WTC11 (cell line): ENCODE data around the gene TEX261. TPM values are rescaled to one million over a fixed set of nuclear protein-coding genes. Genes with fewer than 3 reads are reported as not detected.

Experiments
- ATAC-seq: fragments of 200-7000 bp; cut with Tn5 transposase; 2 replicates; pipeline ENCODE4 v1.10.0; 2021; ENCODE audit warnings: mild to moderate bottlenecking, moderate library complexity
- CTCF ChIA-PET: fragments of 300-600 bp; sonication (Branson Sonifier 250); formaldehyde crosslinking; loops from one replicate; lab custom pipeline; 2021; ENCODE audit warnings: antibody characterized with exemption; lab: Charles Lee
- POLR2A ChIA-PET: fragments of 350-600 bp; sonication (Branson Sonifier 250); formaldehyde crosslinking; loops from one replicate; lab custom pipeline; 2021; ENCODE audit warnings: antibody characterized with exemption; lab: Charles Lee
- DNase-seq: peaks from one replicate; pipeline ENCODE4 v3.0.0; 2021; ENCODE audit warnings: low spot score
- H3K27ac Mint-ChIP-seq: 2 replicates; pipeline ENCODE4 v1.8.0; 2021; ENCODE audit warnings: mixed read lengths
- H3K27me3 Mint-ChIP-seq: 2 replicates; pipeline ENCODE4 v1.8.0; 2021; ENCODE audit warnings: low read depth, mild to moderate bottlenecking, moderate library complexity, mixed read lengths
- H3K36me3 Mint-ChIP-seq: 2 replicates; pipeline ENCODE4 v1.8.0; 2021; ENCODE audit warnings: mixed read lengths
- H3K4me1 Mint-ChIP-seq: 2 replicates; pipeline ENCODE4 v1.8.0; 2022; ENCODE audit warnings: mixed read lengths
- H3K4me3 Mint-ChIP-seq: 2 replicates; pipeline ENCODE4 v1.8.0; 2021; ENCODE audit warnings: mild to moderate bottlenecking, moderate library complexity, mixed read lengths
- H3K9me3 Mint-ChIP-seq: 2 replicates; pipeline ENCODE4 v1.8.0; 2021; ENCODE audit warnings: mixed read lengths
- ATF1 ChIP-seq: sonication (generic); formaldehyde crosslinking; IDR thresholded peaks from 2 replicates; pipeline ENCODE4 v1.8.1; 2023; ENCODE audit warnings: mild to moderate bottlenecking, moderate library complexity, missing genetic modification reagents
- GABPB1 ChIP-seq: sonication (generic); formaldehyde crosslinking; IDR thresholded peaks from 2 replicates; pipeline ENCODE4 v1.8.1; 2023; ENCODE audit warnings: mild to moderate bottlenecking, missing genetic modification reagents
- GTF2I ChIP-seq: fragments of 250-450 bp; sonication (Bioruptor Pico); conservative IDR thresholded peaks from 2 replicates; pipeline ENCODE4 v1.4.0; 2021; ENCODE audit warnings: mild to moderate bottlenecking
- IRF2 ChIP-seq: sonication (generic); formaldehyde crosslinking; IDR thresholded peaks from 2 replicates; pipeline ENCODE4 v1.8.0; 2022; ENCODE audit warnings: low read depth, missing genetic modification reagents, borderline replicate concordance
- MXD4 ChIP-seq: fragments of 250-450 bp; sonication (Bioruptor Pico); IDR thresholded peaks from 2 replicates; pipeline ENCODE4 v1.8.0; 2021; ENCODE audit warnings: mild to moderate bottlenecking, moderate library complexity, borderline replicate concordance
- MYBL2 ChIP-seq: sonication (generic); formaldehyde crosslinking; IDR thresholded peaks from 2 replicates; pipeline ENCODE4 v1.8.1; 2023; ENCODE audit warnings: mild to moderate bottlenecking, moderate library complexity, missing genetic modification reagents
- NFATC4 ChIP-seq: fragments of 250-450 bp; sonication (Bioruptor Pico); IDR thresholded peaks from 2 replicates; pipeline ENCODE4 v1.9.0; 2021; ENCODE audit warnings: mild to moderate bottlenecking
- SMAD3 ChIP-seq: sonication (generic); formaldehyde crosslinking; IDR thresholded peaks from 2 replicates; pipeline ENCODE4 v1.8.0; 2022; ENCODE audit warnings: missing genetic modification reagents, mild to moderate bottlenecking, borderline replicate concordance
- TEAD4 ChIP-seq: sonication (generic); formaldehyde crosslinking; IDR thresholded peaks from 2 replicates; pipeline ENCODE4 v1.8.0; 2022; ENCODE audit warnings: mild to moderate bottlenecking, missing genetic modification reagents
- TP53 ChIP-seq: sonication (generic); formaldehyde crosslinking; IDR thresholded peaks from 2 replicates; pipeline ENCODE4 v1.8.1; 2023; ENCODE audit warnings: mild to moderate bottlenecking, missing genetic modification reagents
- ZNF396 ChIP-seq: fragments of 250-450 bp; sonication (Bioruptor Pico); IDR thresholded peaks from 2 replicates; pipeline ENCODE4 v1.8.0; 2021; ENCODE audit warnings: mild to moderate bottlenecking, moderate library complexity, borderline replicate concordance
- ZNF416 ChIP-seq: fragments of 250-450 bp; sonication (Bioruptor Pico); IDR thresholded peaks from 2 replicates; pipeline ENCODE4 v1.9.0; 2021; ENCODE audit warnings: mild to moderate bottlenecking, inconsistent platforms
- total RNA-seq: library from RNA; stranded (reverse); gene quantifications from 3 replicates; pipeline ENCODE4 v1.2.3, GENCODE V29; 2021
- TF ChIP-seq, protein P1 (sequence below): fragments of 200-600 bp; IDR thresholded peaks from 2 replicates; pipeline ENCODE4 v1.8.0; 2022; ENCODE audit warnings: antibody characterized with exemption
- TF ChIP-seq, protein P2 (sequence below): sonication (generic); formaldehyde crosslinking; conservative IDR thresholded peaks from 2 replicates; pipeline ENCODE4 v1.8.1; 2022; ENCODE audit warnings: mild to moderate bottlenecking, missing genetic modification reagents
- TF ChIP-seq, protein P3 (sequence below): sonication (generic); formaldehyde crosslinking; IDR thresholded peaks from 2 replicates; pipeline ENCODE4 v1.8.1; 2023; ENCODE audit warnings: mild to moderate bottlenecking, missing genetic modification reagents, borderline replicate concordance
- TF ChIP-seq, protein P4 (sequence below): fragments of 250-450 bp; sonication (Bioruptor Pico); IDR thresholded peaks from 2 replicates; pipeline ENCODE4 v1.9.0; 2021; ENCODE audit warnings: mild to moderate bottlenecking
- TF ChIP-seq, protein P5 (sequence below): sonication (generic); formaldehyde crosslinking; IDR thresholded peaks from 2 replicates; pipeline ENCODE4 v1.8.1; 2022; ENCODE audit warnings: missing genetic modification reagents, borderline replicate concordance
- TF ChIP-seq, protein P6 (sequence below): sonication (generic); formaldehyde crosslinking; IDR thresholded peaks from 2 replicates; pipeline ENCODE4 v1.8.1; 2023; ENCODE audit warnings: mild to moderate bottlenecking, missing genetic modification reagents, moderate library complexity
- TF ChIP-seq, protein P7 (sequence below): sonication (generic); formaldehyde crosslinking; IDR thresholded peaks from 2 replicates; pipeline ENCODE4 v1.8.1; 2022; ENCODE audit warnings: mild to moderate bottlenecking, moderate library complexity, missing genetic modification reagents
- TF ChIP-seq, protein P8 (sequence below): sonication (generic); formaldehyde crosslinking; IDR thresholded peaks from 2 replicates; pipeline ENCODE4 v1.8.1; 2022; ENCODE audit warnings: low read depth, mild to moderate bottlenecking, moderate library complexity, missing genetic modification reagents, borderline replicate concordance

Gene TEX261
- total RNA-seq, 1 experiment from 2014 or later, result 18.3 TPM

DNA sequence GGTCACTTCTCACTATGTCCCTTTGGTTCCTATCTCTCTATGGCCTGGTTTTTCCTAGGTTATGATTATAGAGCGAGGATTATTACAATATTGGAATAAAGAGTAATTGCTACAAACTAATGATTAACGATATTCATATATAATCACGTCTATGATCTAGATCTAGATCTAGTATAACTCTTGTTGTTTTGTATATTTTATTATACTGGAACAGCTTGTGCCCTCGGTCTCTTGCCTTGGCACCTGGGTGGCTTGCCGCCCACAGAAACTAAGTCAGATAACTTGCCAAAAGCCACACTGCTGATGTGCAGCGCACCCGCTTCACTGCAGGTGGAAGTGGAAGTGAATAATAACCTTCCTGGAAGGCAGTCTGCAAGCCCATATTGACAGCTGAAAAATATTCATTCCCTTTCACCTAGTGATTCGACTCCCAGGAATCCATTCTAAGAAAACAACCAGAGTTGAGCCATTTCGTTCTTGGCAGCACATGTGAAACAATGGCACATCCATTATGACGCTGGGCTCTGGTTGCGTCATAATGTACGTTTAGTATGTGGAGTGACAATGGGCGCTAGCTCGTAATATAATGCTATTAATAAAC is 17.0 kb downstream of the TEX261 start:
- ChIA-PET CTCF (interaction anchor here (0.8 to 4.2 kb wide), 9 partner anchors 11 to 113 kb away, joined by 3 to 33 read pairs (median 9); no protein-coding TSS in a partner anchor), POLR2A (interaction anchor here (0.8 kb wide), 1 partner anchor 18 kb away, joined by 3 read pairs; no protein-coding TSS in a partner anchor)
- ATAC-seq, result no peak
- no peaks in the 10 kb centered on the region for H3K36me3 Mint-ChIP-seq
- H3K4me1 Mint-ChIP-seq, result peaks cover 18% of the 10 kb centered on the region
- peaks cover 50% of the 10 kb centered on the region for H3K27me3 Mint-ChIP-seq
- peak overlapping the region; percentile 82 for H3K4me3 Mint-ChIP-seq
- H3K9me3 Mint-ChIP-seq, result no peaks in the 10 kb centered on the region
- DNase-seq, result no peak
- TF ChIP-seq MXD4 (no peak), TP53 (CRISPR knock-in tag) (no peak)
- TF ChIP-seq, protein P1, sequence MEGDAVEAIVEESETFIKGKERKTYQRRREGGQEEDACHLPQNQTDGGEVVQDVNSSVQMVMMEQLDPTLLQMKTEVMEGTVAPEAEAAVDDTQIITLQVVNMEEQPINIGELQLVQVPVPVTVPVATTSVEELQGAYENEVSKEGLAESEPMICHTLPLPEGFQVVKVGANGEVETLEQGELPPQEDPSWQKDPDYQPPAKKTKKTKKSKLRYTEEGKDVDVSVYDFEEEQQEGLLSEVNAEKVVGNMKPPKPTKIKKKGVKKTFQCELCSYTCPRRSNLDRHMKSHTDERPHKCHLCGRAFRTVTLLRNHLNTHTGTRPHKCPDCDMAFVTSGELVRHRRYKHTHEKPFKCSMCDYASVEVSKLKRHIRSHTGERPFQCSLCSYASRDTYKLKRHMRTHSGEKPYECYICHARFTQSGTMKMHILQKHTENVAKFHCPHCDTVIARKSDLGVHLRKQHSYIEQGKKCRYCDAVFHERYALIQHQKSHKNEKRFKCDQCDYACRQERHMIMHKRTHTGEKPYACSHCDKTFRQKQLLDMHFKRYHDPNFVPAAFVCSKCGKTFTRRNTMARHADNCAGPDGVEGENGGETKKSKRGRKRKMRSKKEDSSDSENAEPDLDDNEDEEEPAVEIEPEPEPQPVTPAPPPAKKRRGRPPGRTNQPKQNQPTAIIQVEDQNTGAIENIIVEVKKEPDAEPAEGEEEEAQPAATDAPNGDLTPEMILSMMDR, result peak; percentile 3; the same call in 1 of the 2 replicates
- H3K27ac Mint-ChIP-seq, result no peak overlapping the region

DNA sequence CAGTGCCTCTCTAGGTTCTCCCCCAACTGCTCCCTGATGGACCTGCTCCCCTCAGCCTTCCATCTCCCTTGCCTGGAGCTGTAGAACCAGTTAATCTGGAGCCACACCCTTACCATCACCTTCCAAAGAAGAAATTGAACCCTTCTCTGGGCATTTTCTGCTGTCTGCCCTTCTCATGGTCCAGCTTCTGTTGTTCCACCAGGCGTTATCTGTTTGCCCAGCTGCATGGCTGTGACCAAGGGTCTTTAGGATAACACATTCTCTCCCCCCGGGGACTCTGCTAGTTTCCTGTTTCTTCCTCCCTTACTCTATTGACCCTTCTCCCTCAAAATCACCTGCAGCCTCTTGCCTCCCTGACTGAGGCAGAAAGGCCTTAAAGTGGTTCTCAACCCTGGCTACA is 19.4 kb downstream of the TEX261 start:
- ChIA-PET POLR2A (no interaction called here), CTCF (interaction anchor here (1.9 to 4.1 kb wide), 3 partner anchors 10 to 27 kb away, joined by 5 to 22 read pairs (median 21); no protein-coding TSS in a partner anchor)
- peaks cover 18% of the 10 kb centered on the region for H3K4me1 Mint-ChIP-seq
- no peak for ATAC-seq
- no peak overlapping the region for H3K27ac Mint-ChIP-seq
- no peak for DNase-seq
- H3K4me3 Mint-ChIP-seq, result no peak overlapping the region
- no peaks in the 10 kb centered on the region for H3K9me3 Mint-ChIP-seq
- no peak for TF ChIP-seq TEAD4 (CRISPR knock-in tag)
- no peak for TF ChIP-seq ZNF396 (CRISPR knock-in tag)
- no peaks in the 10 kb centered on the region for H3K36me3 Mint-ChIP-seq
- peaks cover 69% of the 10 kb centered on the region for H3K27me3 Mint-ChIP-seq

DNA sequence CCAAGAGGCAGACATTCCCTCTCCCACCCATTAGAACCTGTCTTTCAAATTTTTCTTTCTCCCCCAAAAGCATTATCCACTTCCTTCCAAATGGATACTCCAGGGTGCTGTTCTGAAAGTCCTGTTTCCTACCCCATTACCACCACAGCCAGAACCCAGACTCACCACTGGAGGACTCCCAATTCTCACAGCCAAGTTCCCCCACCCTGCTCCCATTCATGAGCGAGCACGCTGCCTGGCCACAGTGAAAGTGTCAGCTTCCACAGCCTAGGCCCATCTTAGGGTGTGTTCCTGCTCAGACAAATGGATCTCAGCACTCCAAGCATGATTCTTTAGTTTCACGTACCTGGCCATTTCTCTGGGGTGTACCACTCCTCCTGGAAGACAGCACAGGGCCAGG is 20.1 kb downstream of the TEX261 start:
- peaks cover 69% of the 10 kb centered on the region for H3K27me3 Mint-ChIP-seq
- POLR2A ChIA-PET, result interaction anchor here (0.5 kb wide), 1 partner anchor 1290 kb away, joined by 6 read pairs; no protein-coding TSS in a partner anchor
- DNase-seq (no peak), ATAC-seq (no peak)
- peaks cover 18% of the 10 kb centered on the region for H3K4me1 Mint-ChIP-seq
- H3K9me3 Mint-ChIP-seq, result no peaks in the 10 kb centered on the region
- no peak overlapping the region for H3K27ac Mint-ChIP-seq
- CTCF ChIA-PET, result interaction anchor here (0.9 to 4.1 kb wide), 3 partner anchors 9 to 27 kb away, joined by 3 to 22 read pairs (median 21); no protein-coding TSS in a partner anchor
- H3K4me3 Mint-ChIP-seq, result no peak overlapping the region
- TF ChIP-seq SMAD3 (CRISPR knock-in tag) (no peak), ZNF396 (CRISPR knock-in tag) (no peak), IRF2 (CRISPR knock-in tag) (no peak), ATF1 (CRISPR knock-in tag) (no peak), GTF2I (CRISPR knock-in tag) (no peak), NFATC4 (CRISPR knock-in tag) (no peak), ZNF416 (no peak), MYBL2 (CRISPR knock-in tag) (no peak), MXD4 (no peak), GABPB1 (CRISPR knock-in tag) (no peak)
- TF ChIP-seq, protein P2, sequence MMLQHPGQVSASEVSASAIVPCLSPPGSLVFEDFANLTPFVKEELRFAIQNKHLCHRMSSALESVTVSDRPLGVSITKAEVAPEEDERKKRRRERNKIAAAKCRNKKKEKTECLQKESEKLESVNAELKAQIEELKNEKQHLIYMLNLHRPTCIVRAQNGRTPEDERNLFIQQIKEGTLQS, result no peak
- TF ChIP-seq, protein P3, sequence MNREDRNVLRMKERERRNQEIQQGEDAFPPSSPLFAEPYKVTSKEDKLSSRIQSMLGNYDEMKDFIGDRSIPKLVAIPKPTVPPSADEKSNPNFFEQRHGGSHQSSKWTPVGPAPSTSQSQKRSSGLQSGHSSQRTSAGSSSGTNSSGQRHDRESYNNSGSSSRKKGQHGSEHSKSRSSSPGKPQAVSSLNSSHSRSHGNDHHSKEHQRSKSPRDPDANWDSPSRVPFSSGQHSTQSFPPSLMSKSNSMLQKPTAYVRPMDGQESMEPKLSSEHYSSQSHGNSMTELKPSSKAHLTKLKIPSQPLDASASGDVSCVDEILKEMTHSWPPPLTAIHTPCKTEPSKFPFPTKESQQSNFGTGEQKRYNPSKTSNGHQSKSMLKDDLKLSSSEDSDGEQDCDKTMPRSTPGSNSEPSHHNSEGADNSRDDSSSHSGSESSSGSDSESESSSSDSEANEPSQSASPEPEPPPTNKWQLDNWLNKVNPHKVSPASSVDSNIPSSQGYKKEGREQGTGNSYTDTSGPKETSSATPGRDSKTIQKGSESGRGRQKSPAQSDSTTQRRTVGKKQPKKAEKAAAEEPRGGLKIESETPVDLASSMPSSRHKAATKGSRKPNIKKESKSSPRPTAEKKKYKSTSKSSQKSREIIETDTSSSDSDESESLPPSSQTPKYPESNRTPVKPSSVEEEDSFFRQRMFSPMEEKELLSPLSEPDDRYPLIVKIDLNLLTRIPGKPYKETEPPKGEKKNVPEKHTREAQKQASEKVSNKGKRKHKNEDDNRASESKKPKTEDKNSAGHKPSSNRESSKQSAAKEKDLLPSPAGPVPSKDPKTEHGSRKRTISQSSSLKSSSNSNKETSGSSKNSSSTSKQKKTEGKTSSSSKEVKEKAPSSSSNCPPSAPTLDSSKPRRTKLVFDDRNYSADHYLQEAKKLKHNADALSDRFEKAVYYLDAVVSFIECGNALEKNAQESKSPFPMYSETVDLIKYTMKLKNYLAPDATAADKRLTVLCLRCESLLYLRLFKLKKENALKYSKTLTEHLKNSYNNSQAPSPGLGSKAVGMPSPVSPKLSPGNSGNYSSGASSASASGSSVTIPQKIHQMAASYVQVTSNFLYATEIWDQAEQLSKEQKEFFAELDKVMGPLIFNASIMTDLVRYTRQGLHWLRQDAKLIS (CRISPR knock-in tag), result no peak
- TF ChIP-seq, protein P4, sequence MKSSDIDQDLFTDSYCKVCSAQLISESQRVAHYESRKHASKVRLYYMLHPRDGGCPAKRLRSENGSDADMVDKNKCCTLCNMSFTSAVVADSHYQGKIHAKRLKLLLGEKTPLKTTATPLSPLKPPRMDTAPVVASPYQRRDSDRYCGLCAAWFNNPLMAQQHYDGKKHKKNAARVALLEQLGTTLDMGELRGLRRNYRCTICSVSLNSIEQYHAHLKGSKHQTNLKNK (CRISPR knock-in tag), result no peak
- TF ChIP-seq, protein P5, sequence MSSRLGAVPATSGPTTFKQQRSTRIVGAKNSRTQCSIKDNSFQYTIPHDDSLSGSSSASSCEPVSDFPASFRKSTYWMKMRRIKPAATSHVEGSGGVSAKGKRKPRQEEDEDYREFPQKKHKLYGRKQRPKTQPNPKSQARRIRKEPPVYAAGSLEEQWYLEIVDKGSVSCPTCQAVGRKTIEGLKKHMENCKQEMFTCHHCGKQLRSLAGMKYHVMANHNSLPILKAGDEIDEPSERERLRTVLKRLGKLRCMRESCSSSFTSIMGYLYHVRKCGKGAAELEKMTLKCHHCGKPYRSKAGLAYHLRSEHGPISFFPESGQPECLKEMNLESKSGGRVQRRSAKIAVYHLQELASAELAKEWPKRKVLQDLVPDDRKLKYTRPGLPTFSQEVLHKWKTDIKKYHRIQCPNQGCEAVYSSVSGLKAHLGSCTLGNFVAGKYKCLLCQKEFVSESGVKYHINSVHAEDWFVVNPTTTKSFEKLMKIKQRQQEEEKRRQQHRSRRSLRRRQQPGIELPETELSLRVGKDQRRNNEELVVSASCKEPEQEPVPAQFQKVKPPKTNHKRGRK (CRISPR knock-in tag), result no peak
- TF ChIP-seq, protein P6, sequence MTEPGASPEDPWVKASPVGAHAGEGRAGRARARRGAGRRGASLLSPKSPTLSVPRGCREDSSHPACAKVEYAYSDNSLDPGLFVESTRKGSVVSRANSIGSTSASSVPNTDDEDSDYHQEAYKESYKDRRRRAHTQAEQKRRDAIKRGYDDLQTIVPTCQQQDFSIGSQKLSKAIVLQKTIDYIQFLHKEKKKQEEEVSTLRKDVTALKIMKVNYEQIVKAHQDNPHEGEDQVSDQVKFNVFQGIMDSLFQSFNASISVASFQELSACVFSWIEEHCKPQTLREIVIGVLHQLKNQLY (CRISPR knock-in tag), result no peak
- TF ChIP-seq, protein P7, sequence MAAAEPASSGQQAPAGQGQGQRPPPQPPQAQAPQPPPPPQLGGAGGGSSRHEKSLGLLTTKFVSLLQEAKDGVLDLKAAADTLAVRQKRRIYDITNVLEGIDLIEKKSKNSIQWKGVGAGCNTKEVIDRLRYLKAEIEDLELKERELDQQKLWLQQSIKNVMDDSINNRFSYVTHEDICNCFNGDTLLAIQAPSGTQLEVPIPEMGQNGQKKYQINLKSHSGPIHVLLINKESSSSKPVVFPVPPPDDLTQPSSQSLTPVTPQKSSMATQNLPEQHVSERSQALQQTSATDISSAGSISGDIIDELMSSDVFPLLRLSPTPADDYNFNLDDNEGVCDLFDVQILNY (CRISPR knock-in tag), result no peak
- TF ChIP-seq, protein P8, sequence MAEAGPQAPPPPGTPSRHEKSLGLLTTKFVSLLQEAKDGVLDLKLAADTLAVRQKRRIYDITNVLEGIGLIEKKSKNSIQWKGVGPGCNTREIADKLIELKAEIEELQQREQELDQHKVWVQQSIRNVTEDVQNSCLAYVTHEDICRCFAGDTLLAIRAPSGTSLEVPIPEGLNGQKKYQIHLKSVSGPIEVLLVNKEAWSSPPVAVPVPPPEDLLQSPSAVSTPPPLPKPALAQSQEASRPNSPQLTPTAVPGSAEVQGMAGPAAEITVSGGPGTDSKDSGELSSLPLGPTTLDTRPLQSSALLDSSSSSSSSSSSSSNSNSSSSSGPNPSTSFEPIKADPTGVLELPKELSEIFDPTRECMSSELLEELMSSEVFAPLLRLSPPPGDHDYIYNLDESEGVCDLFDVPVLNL (CRISPR knock-in tag), result no peak
- H3K36me3 Mint-ChIP-seq, result no peaks in the 10 kb centered on the region
